Hepatocyte (in vitro differentiated cells): ENCODE measurements around the gene C1orf167.

Source experiments
- CTCF ChIP-seq: fragments of 200-600 bp; sonication (generic); IDR thresholded peaks from 2 replicates; pipeline ENCODE4 v1.5.1; 2016; ENCODE audit warnings: antibody characterized with exemption, mild to moderate bottlenecking; ENCODE audit not compliant: poor library complexity
- EZH2 ChIP-seq: fragments of 200-600 bp; sonication (generic); IDR thresholded peaks from 2 replicates; pipeline ENCODE4 v1.6.1; 2016; ENCODE audit warnings: antibody characterized with exemption, mild to moderate bottlenecking, borderline replicate concordance
- EZH2phosphoT487 ChIP-seq: fragments of 200-600 bp; sonication (generic); IDR thresholded peaks from one replicate; pipeline ENCODE4 v1.6.1; 2018; ENCODE audit warnings: antibody characterized with exemption, mild to moderate bottlenecking, low read depth, moderate library complexity; ENCODE audit not compliant: unreplicated experiment, severe bottlenecking

- TF ChIP-seq CTCF: no peak
- TF ChIP-seq EZH2: no peak
- TF ChIP-seq EZH2phosphoT487: no peak
Measured at GRCh38 chr1:11741482-11741881, 20.5 kb upstream of the C1orf167 start.
